Peyer's patch (tissue), 4 donors: Measurements from ENCODE around the gene KDM6B.

ENCODE experiments used
- CTCF ChIP-seq, 6 experiments: fragments of 450-650 bp in 4 of 6; fragments of 200-600 bp in 2 of 6; sonication (generic) in 1 of 6; IDR thresholded peaks; one replicate each; pipeline ENCODE4 v1.5.1; 2017 to 2019; ENCODE audit warnings: antibody characterized with exemption in 6 of 6, mild to moderate bottlenecking in 3 of 6, moderate library complexity in 1 of 6
- POLR2A ChIP-seq, 2 donors: fragments of 450-650 bp; IDR thresholded peaks; one replicate each; pipeline ENCODE4 v1.5.1; 2017; ENCODE audit warnings: antibody characterized with exemption in 2 of 2, mild to moderate bottlenecking in 2 of 2, moderate library complexity in 2 of 2

GRCh38 chr17:7873051-7873450, 39.0 kb downstream of the KDM6B start:
- TF ChIP-seq CTCF (IDR thresholded peaks at IDR 0.05), result no peak
- no peak for TF ChIP-seq POLR2A (IDR thresholded peaks at IDR 0.05)
